Ovary (tissue), 3 donors: ENCODE results near the gene PDE3A.

Source experiments
- POLR2A ChIP-seq: fragments of 450-650 bp; IDR thresholded peaks from one replicate; pipeline ENCODE4 v1.6.1; 2017; ENCODE audit warnings: antibody characterized with exemption, mild to moderate bottlenecking, moderate library complexity
- TF ChIP-seq, protein P1 (sequence below), 3 donors: fragments of 450-650 bp in 2 of 3; fragments of 200-600 bp in 1 of 3; IDR thresholded peaks; one replicate each; pipeline versions ENCODE4 v1.5.1 to v1.8.0; 2016 to 2022; ENCODE audit warnings: antibody characterized with exemption in 3 of 3, mild to moderate bottlenecking in 1 of 3
- donor health status: DM: no; HTN: no; CAD: no.

GRCh38 chr12:20711846-20712245, 343.5 kb downstream of the PDE3A start:
- TF ChIP-seq POLR2A = no peak
- TF ChIP-seq, protein P1, sequence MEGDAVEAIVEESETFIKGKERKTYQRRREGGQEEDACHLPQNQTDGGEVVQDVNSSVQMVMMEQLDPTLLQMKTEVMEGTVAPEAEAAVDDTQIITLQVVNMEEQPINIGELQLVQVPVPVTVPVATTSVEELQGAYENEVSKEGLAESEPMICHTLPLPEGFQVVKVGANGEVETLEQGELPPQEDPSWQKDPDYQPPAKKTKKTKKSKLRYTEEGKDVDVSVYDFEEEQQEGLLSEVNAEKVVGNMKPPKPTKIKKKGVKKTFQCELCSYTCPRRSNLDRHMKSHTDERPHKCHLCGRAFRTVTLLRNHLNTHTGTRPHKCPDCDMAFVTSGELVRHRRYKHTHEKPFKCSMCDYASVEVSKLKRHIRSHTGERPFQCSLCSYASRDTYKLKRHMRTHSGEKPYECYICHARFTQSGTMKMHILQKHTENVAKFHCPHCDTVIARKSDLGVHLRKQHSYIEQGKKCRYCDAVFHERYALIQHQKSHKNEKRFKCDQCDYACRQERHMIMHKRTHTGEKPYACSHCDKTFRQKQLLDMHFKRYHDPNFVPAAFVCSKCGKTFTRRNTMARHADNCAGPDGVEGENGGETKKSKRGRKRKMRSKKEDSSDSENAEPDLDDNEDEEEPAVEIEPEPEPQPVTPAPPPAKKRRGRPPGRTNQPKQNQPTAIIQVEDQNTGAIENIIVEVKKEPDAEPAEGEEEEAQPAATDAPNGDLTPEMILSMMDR (IDR thresholded peaks at IDR 0.05) = no peak
